Measurements from ENCODE around the gene SNPH. TPM values are rescaled to one million over a fixed set of nuclear protein-coding genes. Genes with fewer than 3 reads are reported as not detected.
A peak's percentile ranks its signal among the peaks of the same experiment; 100 is the strongest.

The SNPH gene
- total RNA-seq, 1 donor from 2014 or later = 11.2 TPM

DNA sequence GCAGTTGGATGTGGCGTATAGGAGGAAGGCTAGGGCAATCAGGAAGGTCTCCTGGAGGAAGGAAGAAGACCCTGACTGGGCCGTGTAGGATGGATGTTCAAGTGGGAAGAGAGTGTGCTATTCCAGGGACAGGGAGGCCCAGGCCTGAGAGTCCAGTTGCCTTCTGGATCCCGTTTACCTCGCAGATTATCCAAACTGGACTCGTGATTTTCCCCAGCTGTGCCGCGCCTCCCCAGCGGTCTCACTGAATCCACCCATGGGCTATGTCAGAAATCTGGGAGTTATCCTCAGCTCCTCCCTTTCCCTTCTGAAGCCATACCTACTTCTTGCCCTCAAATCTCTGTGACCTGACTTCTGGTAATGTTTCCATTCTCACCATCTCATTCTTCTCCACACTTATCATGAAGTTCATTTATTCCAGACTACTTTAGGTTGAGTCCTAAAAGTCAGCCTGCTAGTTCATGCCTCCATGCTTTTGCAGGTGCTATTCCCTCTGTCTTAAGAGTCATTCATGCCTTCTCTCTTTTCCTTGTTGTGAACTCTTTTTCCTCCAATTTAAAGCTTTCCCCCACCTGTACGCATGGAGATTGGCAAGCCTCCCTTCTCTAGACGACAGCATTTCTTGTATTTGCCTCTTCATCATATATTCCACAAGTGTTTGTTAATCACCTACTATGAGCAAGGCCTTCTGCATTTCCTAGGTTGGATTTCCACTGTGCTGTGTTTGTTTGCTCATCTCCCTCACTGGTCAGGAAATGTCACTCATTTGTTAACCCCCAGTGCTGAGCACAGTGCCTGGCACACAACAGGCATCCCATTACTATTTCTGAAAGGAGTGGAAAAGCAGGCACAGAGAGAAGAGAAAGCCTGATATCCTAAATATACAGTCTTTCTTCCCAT lies 60.2 kb downstream of the SNPH start:
- peak; percentile 34 for DNase-seq
- Histone ChIP-seq H3K27ac (replicated peaks) (peak overlapping the region; percentile 100), H3K9me3 (replicated peaks) (no peaks in the 10 kb centered on the region), H3K4me3 (peak overlapping the region; percentile 87), H3K4me1 (peaks cover 96% of the 10 kb centered on the region), H3K36me3 (no peaks in the 10 kb centered on the region), H3K27me3 (ENCODE audit: low read depth) (no peaks in the 10 kb centered on the region)
- intact Hi-C loops (cut with micrococcal nuclease) = loop anchor here (5.0 kb wide), 1 partner anchor 66 kb away; the partner anchor contains the start of gene FKBP1A
- TF ChIP-seq, protein P1, sequence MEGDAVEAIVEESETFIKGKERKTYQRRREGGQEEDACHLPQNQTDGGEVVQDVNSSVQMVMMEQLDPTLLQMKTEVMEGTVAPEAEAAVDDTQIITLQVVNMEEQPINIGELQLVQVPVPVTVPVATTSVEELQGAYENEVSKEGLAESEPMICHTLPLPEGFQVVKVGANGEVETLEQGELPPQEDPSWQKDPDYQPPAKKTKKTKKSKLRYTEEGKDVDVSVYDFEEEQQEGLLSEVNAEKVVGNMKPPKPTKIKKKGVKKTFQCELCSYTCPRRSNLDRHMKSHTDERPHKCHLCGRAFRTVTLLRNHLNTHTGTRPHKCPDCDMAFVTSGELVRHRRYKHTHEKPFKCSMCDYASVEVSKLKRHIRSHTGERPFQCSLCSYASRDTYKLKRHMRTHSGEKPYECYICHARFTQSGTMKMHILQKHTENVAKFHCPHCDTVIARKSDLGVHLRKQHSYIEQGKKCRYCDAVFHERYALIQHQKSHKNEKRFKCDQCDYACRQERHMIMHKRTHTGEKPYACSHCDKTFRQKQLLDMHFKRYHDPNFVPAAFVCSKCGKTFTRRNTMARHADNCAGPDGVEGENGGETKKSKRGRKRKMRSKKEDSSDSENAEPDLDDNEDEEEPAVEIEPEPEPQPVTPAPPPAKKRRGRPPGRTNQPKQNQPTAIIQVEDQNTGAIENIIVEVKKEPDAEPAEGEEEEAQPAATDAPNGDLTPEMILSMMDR (IDR thresholded peaks at IDR 0.05; ENCODE audit: borderline replicate concordance) = no peak

GRCh38 chr20:1327241-1327653 lies 61.2 kb downstream of the SNPH start:
- H3K36me3 ChIP-seq = no peaks in the 10 kb centered on the region
- H3K4me1 ChIP-seq = peaks cover 96% of the 10 kb centered on the region
- intact Hi-C loops (cut with micrococcal nuclease) = loop anchor here (5.0 kb wide), 1 partner anchor 65 kb away; the partner anchor contains the start of gene FKBP1A
- H3K4me3 ChIP-seq = no peak overlapping the region
- DNase-seq = no peak
- H3K27me3 ChIP-seq (ENCODE audit: low read depth) = no peaks in the 10 kb centered on the region
- no peaks in the 10 kb centered on the region for H3K9me3 ChIP-seq (replicated peaks)
- TF ChIP-seq, protein P1 (IDR thresholded peaks at IDR 0.05; ENCODE audit: borderline replicate concordance) = no peak
- H3K27ac ChIP-seq (replicated peaks) = peak overlapping the region; percentile 100

DNA sequence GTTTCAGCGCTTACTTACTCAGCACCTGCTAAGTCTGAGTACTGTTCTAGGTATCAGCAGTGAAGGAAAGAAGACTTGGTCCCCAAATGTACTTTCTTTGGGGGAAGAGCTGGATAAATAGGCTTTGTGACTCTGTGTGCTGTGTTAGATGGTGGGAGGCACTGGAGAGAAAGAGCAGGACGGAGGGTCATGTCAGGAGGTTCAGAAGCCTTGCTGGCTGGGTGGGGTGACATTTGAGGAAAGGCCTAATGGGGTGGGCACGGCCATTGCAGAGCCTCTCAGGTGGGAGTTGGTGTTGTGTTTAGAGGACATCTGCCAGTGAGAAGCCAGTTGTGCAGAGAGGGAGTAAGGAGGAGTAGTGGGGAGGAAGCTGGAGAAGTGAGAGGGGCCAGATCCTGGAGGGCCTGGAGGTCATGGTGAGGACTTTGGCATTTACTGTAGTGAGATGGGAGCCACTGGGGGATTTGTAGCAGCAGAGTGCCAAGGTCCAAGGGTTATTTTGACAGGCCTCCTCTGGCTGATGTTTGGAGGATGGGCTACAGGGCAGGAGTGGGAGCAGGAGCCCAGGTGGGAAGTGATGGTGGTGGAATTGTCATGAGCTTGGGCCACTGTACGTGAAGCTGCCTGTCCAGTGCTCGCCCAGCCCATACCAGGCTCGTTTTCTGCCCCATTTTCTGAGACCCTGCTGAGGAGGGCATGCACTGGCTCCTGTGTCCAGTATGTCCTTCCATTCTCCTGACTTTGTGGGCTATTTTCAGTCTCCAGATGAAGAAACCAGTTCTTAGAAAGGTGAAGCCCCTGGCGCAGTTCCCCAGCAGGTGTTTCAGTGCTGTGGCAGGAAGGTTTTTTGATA lies 62.0 kb downstream of the SNPH start:
- intact Hi-C loops (cut with micrococcal nuclease) = loop anchor here (5.0 kb wide), 1 partner anchor 64 kb away; the partner anchor contains the start of gene FKBP1A
- Histone ChIP-seq H3K4me3 (no peak overlapping the region), H3K27me3 (ENCODE audit: low read depth) (no peaks in the 10 kb centered on the region), H3K36me3 (no peaks in the 10 kb centered on the region), H3K27ac (replicated peaks) (peak overlapping the region; percentile 100), H3K9me3 (replicated peaks) (no peaks in the 10 kb centered on the region), H3K4me1 (peaks cover 90% of the 10 kb centered on the region)
- DNase-seq = no peak
- TF ChIP-seq, protein P1 (IDR thresholded peaks at IDR 0.05; ENCODE audit: borderline replicate concordance) = no peak

DNA sequence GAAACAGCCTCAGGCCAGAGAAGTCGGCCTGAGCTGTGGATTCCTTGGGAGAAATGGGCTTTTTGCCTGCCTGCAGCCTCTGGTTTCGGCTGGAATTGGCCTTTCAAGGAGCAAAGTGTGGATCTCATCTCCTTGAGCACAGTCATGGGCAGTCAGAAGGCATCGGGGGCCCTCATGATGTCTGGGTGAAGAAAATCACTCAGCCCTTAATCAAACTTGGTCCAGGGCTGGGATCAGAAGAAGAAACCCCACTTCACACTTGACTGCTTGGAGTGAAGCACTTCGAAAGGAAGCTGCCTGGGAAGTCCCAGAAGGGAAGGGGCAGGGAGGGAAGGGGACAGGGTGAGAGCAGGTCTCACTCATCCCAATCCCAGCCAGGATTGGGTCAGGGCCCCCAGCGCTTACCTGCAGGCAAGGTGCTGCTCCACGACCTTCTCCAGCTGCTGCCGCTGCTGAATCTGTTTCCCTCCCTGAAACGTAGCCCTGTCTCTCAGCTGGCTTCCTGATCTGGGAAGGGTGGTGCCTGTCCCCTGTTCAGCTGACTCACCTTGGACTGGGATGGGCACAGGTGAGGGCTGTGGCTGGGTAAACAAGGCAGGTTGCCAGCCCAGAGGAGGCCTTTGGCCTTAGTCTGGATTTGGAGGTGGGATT lies 62.7 kb downstream of the SNPH start, which contains the start of gene SDCBP2:
SDCBP2 (minus strand) TSS at position 460 of the 651 bp plus-strand sequence. CDS start 8,723 bp downstream, outside the sequence.
- Histone ChIP-seq H3K4me1 (peaks cover 82% of the 10 kb centered on the region), H3K9me3 (replicated peaks) (no peaks in the 10 kb centered on the region), H3K36me3 (no peaks in the 10 kb centered on the region), H3K27me3 (ENCODE audit: low read depth) (no peaks in the 10 kb centered on the region), H3K4me3 (no peak within 1 kb of the TSS), H3K27ac (replicated peaks) (peak within 1 kb of the TSS; percentile 100)
- intact Hi-C loops (cut with micrococcal nuclease) = loop anchor here (5.0 kb wide), 1 partner anchor 63 kb away; the partner anchor contains the start of gene FKBP1A
- no peak for DNase-seq
- TF ChIP-seq, protein P1 (IDR thresholded peaks at IDR 0.05; ENCODE audit: borderline replicate concordance) = no peak

Measured in left ventricle myocardium inferior (tissue), 1 donor.